GM12878 (cell line): ENCODE results near the gene DHX30. TPM values are rescaled to one million over a fixed set of nuclear protein-coding genes. Genes with fewer than 3 reads are reported as not detected.

Source experiments
- ATAC-seq: fragments of 200-7000 bp; cut with Tn5 transposase; 3 replicates; pipeline ENCODE4 v1.9.1; 2020; ENCODE audit warnings: mild to moderate bottlenecking, moderate library complexity
- BruUV-seq: library from RNA; stranded (reverse); fragments of 400-500 nt; replicated peaks from 2 replicates; lab custom pipeline; 2021; lab: Mats Ljungman, UMichigan
- CTCF ChIA-PET: fragments of 300-600 bp; sonication (Branson Sonifier 250); formaldehyde crosslinking; extraction: SDS; loops from one replicate; lab custom pipeline; 2021; ENCODE audit warnings: inconsistent platforms; lab: Yijun Ruan, JAX
- POLR2A ChIA-PET: fragments of 350-600 bp; formaldehyde crosslinking; extraction: SDS; loops from one replicate; lab custom pipeline; 2021; ENCODE audit warnings: inconsistent platforms; lab: Charles Lee
- RAD21 ChIA-PET: fragments of 300-600 bp; sonication (Branson Sonifier 250); formaldehyde crosslinking; loops from one replicate; lab custom pipeline; 2023; ENCODE audit warnings: antibody characterized with exemption; ENCODE audit not compliant: unreplicated experiment; lab: Charles Lee
- SMC1A ChIA-PET: fragments of 300-600 bp; sonication (Branson Sonifier 250); formaldehyde crosslinking; loops from one replicate; lab custom pipeline; 2023; ENCODE audit not compliant: unreplicated experiment, uncharacterized antibody; lab: Charles Lee
- DNase-seq: peaks from one replicate; pipeline ENCODE4 v3.0.0-alpha.2; 2011; ENCODE audit warnings: low read depth, low spot score
- FAIRE-seq: peaks from 3 replicates; lab custom pipeline; 2011; peaks lifted over from hg19 to GRCh38; lab: Jason Lieb, UNC
- H2AFZ ChIP-seq: 2 replicates; pipeline ENCODE4 v1.6.0; 2011; ENCODE audit warnings: low read depth, low read length, control low read depth; ENCODE audit not compliant: control insufficient read depth
- H3K27ac ChIP-seq: 2 replicates; pipeline ENCODE4 v1.5.1; 2011; ENCODE audit warnings: control low read depth; ENCODE audit not compliant: control insufficient read depth, insufficient read depth
- H3K27me3 ChIP-seq, 2 experiments: replicated peaks in 1 of 2; 2 replicates each; pipeline versions ENCODE4 v1.6.0 to v1.6.1; 2011; ENCODE audit warnings: low read length in 1 of 2; ENCODE audit not compliant: control insufficient read depth in 2 of 2, insufficient read depth in 2 of 2
- H3K36me3 ChIP-seq, 2 experiments: 2 replicates each; pipeline ENCODE4 v1.5.1; 2011; ENCODE audit warnings: low read length in 1 of 2; ENCODE audit not compliant: control insufficient read depth in 2 of 2, insufficient read depth in 2 of 2
- H3K4me1 ChIP-seq: 2 replicates; pipeline ENCODE4 v1.6.1; 2011; ENCODE audit warnings: mild to moderate bottlenecking, low read length, moderate library complexity, mixed read lengths; ENCODE audit not compliant: control insufficient read depth, insufficient read depth
- H3K4me2 ChIP-seq: 2 replicates; pipeline ENCODE4 v1.6.0; 2011; ENCODE audit warnings: control low read depth; ENCODE audit not compliant: control insufficient read depth, insufficient read depth
- H3K4me3 ChIP-seq: fragments of 200-600 bp; sonication (generic); 2 replicates; pipeline ENCODE4 v1.5.1; 2016
- H3K79me2 ChIP-seq: 2 replicates; pipeline ENCODE4 v1.6.0; 2011; ENCODE audit warnings: low read length; ENCODE audit not compliant: control insufficient read depth, insufficient read depth
- H3K9ac ChIP-seq: 2 replicates; pipeline ENCODE4 v1.8.0; 2011; ENCODE audit warnings: low read length, control low read depth, mixed read lengths; ENCODE audit not compliant: control insufficient read depth, insufficient read depth
- H3K9me3 ChIP-seq: replicated peaks from 3 replicates; pipeline ENCODE4 v1.5.1; 2011; ENCODE audit warnings: mild to moderate bottlenecking, low read length; ENCODE audit not compliant: control insufficient read depth, insufficient read depth
- H4K20me1 ChIP-seq: 2 replicates; pipeline ENCODE4 v1.6.0; 2011; ENCODE audit not compliant: control insufficient read depth, insufficient read depth
- ATF7 ChIP-seq: fragments of 450-650 bp; IDR thresholded peaks from 2 replicates; pipeline ENCODE4 v1.6.1; 2016; ENCODE audit warnings: low read depth, mild to moderate bottlenecking
- CBX5 ChIP-seq: sonication (generic); IDR thresholded peaks from 2 replicates; pipeline ENCODE4 v1.6.1; 2016; ENCODE audit warnings: low read depth, moderate library complexity, mild to moderate bottlenecking, inconsistent platforms
- ETV6 ChIP-seq, 2 experiments: fragments of 450-650 bp in 1 of 2; IDR thresholded peaks in 1 of 2; conservative IDR thresholded peaks in 1 of 2; 2 replicates each; pipeline ENCODE4 v1.6.1; 2014; ENCODE audit warnings: antibody characterized with exemption in 1 of 2, borderline replicate concordance in 1 of 2, low read depth in 1 of 2, mild to moderate bottlenecking in 1 of 2, moderate library complexity in 1 of 2
- NFIC ChIP-seq: IDR thresholded peaks from 2 replicates; pipeline ENCODE4 v1.6.1; 2012; ENCODE audit warnings: low read depth, mild to moderate bottlenecking, inconsistent platforms, low read length, moderate library complexity
- PML ChIP-seq: IDR thresholded peaks from 2 replicates; pipeline ENCODE4 v1.6.1; 2012; ENCODE audit warnings: low read length, inconsistent platforms
- POLR2A ChIP-seq: IDR thresholded peaks from 2 replicates; pipeline ENCODE4 v1.6.1; 2011; ENCODE audit warnings: low read depth, mild to moderate bottlenecking, low read length
- RELA ChIP-seq: fragments of 450-650 bp; IDR thresholded peaks from 2 replicates; pipeline ENCODE4 v1.8.0; 2014; ENCODE audit warnings: borderline replicate concordance; ENCODE audit not compliant: partially characterized antibody
- SIN3A ChIP-seq: IDR thresholded peaks from 2 replicates; pipeline ENCODE4 v1.6.1; 2012; ENCODE audit warnings: low read depth, low read length, improper control_type of control experiment
- TAF1 ChIP-seq: IDR thresholded peaks from 2 replicates; pipeline ENCODE4 v1.6.1; 2011; ENCODE audit warnings: mild to moderate bottlenecking, low read depth, low read length, borderline replicate concordance
- ZNF622 ChIP-seq: fragments of 450-650 bp; IDR thresholded peaks from 2 replicates; pipeline ENCODE4 v1.6.1; 2017; ENCODE audit warnings: mild to moderate bottlenecking, inconsistent platforms
- WGBS: methylation state at CpG from one replicate; pipeline ENCODE4 v1.1.6; 2016; ENCODE audit warnings: low lambda C conversion rate; ENCODE audit not compliant: insufficient replicate concordance, insufficient coverage; ENCODE audit errors: missing lambda C conversion rate; 5-methylcytosine and 5-hydroxymethylcytosine counted together
- in situ Hi-C: fragments of 300-500 bp; cut with MboI; formaldehyde crosslinking; loops from 9 replicates; pipeline ENCODE4 v1.14.3; 2018; ENCODE audit warnings: mixed read lengths
- intact Hi-C: fragments of 100-400 bp; cut with micrococcal nuclease; formaldehyde crosslinking; loops from one replicate; pipeline ENCODE4 v1.14.2; 2022; ENCODE audit not compliant: unreplicated experiment
- polyA plus RNA-seq, 11 experiments: library from polyadenylated mRNA; depleted of rRNA in 4 of 11; unstranded in 6 of 11; stranded (reverse) in 5 of 11; fragments of >200 nt; fragmentation: Nextera tagmentation in 4 of 11; fragmentation: Illumina TruSeq in 1 of 11; extraction: Ambion mirVana in 4 of 11; extraction: Trizol in 1 of 11; gene quantifications; 1 replicate in 1 of 11; 2 replicates in 10 of 11; pipeline versions ENCODE4 v1.2.1 to v1.2.3, GENCODE V29; 2011 to 2016; ENCODE audit warnings: inconsistent platforms in 2 of 11, missing spikeins in 2 of 11, low read depth in 1 of 11
- total RNA-seq, 4 experiments: library from RNA; depleted of rRNA in 3 of 4; stranded (reverse); fragments of >200 nt in 3 of 4; fragmentation: Illumina TruSeq in 1 of 4; extraction: Trizol in 1 of 4; gene quantifications; 2 replicates each; pipeline versions ENCODE4 v1.2.1 to v1.2.3, GENCODE V29; 2013 to 2021
- TF ChIP-seq, protein P1 (sequence below): IDR thresholded peaks from 2 replicates; pipeline ENCODE4 v1.6.1; 2011; ENCODE audit warnings: borderline replicate concordance, low read depth, mild to moderate bottlenecking, moderate library complexity, mixed read lengths, low read length; ENCODE audit not compliant: insufficient read depth; ENCODE audit errors: extremely low read length
- TF ChIP-seq, protein P2 (sequence below): fragments of 150-350 bp; IDR thresholded peaks from 2 replicates; pipeline ENCODE4 v1.6.1; 2014; ENCODE audit warnings: mild to moderate bottlenecking, low read depth, low read length
- TF ChIP-seq, protein P3 (sequence below): IDR thresholded peaks from 2 replicates; pipeline ENCODE4 v1.6.1; 2011; ENCODE audit warnings: mild to moderate bottlenecking, low read depth, low read length, moderate library complexity; ENCODE audit not compliant: insufficient replicate concordance
- TF ChIP-seq, protein P4 (sequence below): IDR thresholded peaks from 2 replicates; pipeline ENCODE4 v1.6.1; 2012; ENCODE audit warnings: low read depth, low read length, improper control_type of control experiment
- TF ChIP-seq, protein P5 (sequence below), 3 experiments: IDR thresholded peaks in 2 of 3; conservative IDR thresholded peaks in 1 of 3; 2 replicates each; pipeline ENCODE4 v1.5.1; 2011; ENCODE audit warnings: low read depth in 3 of 3, low read length in 3 of 3, mild to moderate bottlenecking in 3 of 3, control low read depth in 2 of 3, moderate library complexity in 2 of 3, inconsistent platforms in 1 of 3, mixed read lengths in 1 of 3; ENCODE audit not compliant: control insufficient read depth in 2 of 3, insufficient read depth in 1 of 3; ENCODE audit errors: extremely low read depth in 1 of 3

The DHX30 gene
- total and polyA plus RNA-seq, 10 of the 15 experiments (the other 5 are each of a cell fraction or from before 2014, with no cell fraction given) = 9.5 to 75.3 (median 47.8) TPM

DNA sequence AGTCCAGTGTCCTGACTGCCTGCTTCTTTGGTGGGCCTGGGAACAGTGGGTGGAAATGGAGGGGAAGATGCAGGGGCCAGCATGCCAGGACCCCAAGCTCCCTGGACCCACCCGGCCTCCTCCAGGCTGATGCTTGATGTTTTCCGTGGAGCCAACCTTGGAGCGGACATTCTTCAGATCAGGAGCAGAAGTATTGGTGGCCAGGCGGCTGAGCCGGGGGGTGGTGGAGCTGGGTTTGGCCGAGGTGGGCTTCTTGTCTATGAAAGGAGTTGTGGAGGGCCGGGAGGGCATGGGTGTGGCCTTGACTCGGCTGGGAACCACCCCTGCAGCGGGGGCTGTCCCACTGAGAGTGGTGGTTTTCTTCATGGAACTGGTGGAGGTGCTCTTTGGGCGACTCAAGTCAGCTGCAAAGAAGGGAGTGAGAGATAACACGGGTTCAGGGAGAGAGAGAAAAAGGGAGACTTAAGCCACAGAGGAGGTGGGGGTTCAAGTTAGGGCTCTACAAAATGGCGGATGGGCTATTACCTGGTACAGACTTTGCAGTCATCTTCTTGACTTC lies 67.8 kb downstream of the DHX30 start:
- H3K4me2 ChIP-seq = no peak overlapping the region
- ChIA-PET RAD21 (no interaction called here), CTCF (no interaction called here), POLR2A (no interaction called here), SMC1A (no interaction called here)
- FAIRE-seq = no peak
- WGBS = 92% methylated on average over 12 of the region's 12 CpGs
- peaks cover 26 to 36% of the 10 kb centered on the region in 2 experiments for H3K36me3 ChIP-seq
- H3K9me3 ChIP-seq = no peaks in the 10 kb centered on the region
- no peak for ATAC-seq
- no TSS peak for BruUV-seq
- in situ Hi-C loops = no loop called here
- no peaks in the 10 kb centered on the region for H3K79me2 ChIP-seq
- no peaks in the 10 kb centered on the region for H4K20me1 ChIP-seq
- H2AFZ ChIP-seq = no peak overlapping the region
- H3K4me3 ChIP-seq = no peak overlapping the region
- intact Hi-C loops = no loop called here
- DNase-seq = no peak
- H3K27me3 ChIP-seq = no peaks in the 10 kb centered on the region
- TF ChIP-seq, protein P1, sequence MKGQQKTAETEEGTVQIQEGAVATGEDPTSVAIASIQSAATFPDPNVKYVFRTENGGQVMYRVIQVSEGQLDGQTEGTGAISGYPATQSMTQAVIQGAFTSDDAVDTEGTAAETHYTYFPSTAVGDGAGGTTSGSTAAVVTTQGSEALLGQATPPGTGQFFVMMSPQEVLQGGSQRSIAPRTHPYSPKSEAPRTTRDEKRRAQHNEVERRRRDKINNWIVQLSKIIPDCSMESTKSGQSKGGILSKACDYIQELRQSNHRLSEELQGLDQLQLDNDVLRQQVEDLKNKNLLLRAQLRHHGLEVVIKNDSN = no peak
- no peak for TF ChIP-seq RELA
- no peak for TF ChIP-seq ZNF622
- TF ChIP-seq, protein P2, sequence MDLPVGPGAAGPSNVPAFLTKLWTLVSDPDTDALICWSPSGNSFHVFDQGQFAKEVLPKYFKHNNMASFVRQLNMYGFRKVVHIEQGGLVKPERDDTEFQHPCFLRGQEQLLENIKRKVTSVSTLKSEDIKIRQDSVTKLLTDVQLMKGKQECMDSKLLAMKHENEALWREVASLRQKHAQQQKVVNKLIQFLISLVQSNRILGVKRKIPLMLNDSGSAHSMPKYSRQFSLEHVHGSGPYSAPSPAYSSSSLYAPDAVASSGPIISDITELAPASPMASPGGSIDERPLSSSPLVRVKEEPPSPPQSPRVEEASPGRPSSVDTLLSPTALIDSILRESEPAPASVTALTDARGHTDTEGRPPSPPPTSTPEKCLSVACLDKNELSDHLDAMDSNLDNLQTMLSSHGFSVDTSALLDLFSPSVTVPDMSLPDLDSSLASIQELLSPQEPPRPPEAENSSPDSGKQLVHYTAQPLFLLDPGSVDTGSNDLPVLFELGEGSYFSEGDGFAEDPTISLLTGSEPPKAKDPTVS = no peak
- no peak for TF ChIP-seq ETV6 (conservative IDR thresholded peaks at IDR 0.05 in 1 of 2, IDR thresholded peaks at IDR 0.05 in 1 of 2; ENCODE audit: borderline replicate concordance in 1 of 2, low read depth in 1 of 2)
- TF ChIP-seq PML = no peak
- no peak for TF ChIP-seq TAF1
- TF ChIP-seq, protein P3, sequence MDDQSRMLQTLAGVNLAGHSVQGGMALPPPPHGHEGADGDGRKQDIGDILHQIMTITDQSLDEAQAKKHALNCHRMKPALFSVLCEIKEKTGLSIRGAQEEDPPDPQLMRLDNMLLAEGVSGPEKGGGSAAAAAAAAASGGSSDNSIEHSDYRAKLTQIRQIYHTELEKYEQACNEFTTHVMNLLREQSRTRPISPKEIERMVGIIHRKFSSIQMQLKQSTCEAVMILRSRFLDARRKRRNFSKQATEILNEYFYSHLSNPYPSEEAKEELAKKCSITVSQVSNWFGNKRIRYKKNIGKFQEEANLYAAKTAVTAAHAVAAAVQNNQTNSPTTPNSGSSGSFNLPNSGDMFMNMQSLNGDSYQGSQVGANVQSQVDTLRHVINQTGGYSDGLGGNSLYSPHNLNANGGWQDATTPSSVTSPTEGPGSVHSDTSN = no peak
- TF ChIP-seq, protein P4, sequence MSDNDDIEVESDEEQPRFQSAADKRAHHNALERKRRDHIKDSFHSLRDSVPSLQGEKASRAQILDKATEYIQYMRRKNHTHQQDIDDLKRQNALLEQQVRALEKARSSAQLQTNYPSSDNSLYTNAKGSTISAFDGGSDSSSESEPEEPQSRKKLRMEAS = no peak
- no peak for TF ChIP-seq POLR2A
- no peak for TF ChIP-seq SIN3A
- TF ChIP-seq NFIC = no peak
- TF ChIP-seq, protein P5, sequence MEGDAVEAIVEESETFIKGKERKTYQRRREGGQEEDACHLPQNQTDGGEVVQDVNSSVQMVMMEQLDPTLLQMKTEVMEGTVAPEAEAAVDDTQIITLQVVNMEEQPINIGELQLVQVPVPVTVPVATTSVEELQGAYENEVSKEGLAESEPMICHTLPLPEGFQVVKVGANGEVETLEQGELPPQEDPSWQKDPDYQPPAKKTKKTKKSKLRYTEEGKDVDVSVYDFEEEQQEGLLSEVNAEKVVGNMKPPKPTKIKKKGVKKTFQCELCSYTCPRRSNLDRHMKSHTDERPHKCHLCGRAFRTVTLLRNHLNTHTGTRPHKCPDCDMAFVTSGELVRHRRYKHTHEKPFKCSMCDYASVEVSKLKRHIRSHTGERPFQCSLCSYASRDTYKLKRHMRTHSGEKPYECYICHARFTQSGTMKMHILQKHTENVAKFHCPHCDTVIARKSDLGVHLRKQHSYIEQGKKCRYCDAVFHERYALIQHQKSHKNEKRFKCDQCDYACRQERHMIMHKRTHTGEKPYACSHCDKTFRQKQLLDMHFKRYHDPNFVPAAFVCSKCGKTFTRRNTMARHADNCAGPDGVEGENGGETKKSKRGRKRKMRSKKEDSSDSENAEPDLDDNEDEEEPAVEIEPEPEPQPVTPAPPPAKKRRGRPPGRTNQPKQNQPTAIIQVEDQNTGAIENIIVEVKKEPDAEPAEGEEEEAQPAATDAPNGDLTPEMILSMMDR (IDR thresholded peaks at IDR 0.05 in 2 of 3, conservative IDR thresholded peaks at IDR 0.05 in 1 of 3; ENCODE audit: control insufficient read depth in 2 of 3, extremely low read depth in 1 of 3, insufficient read depth in 1 of 3, low read depth in 3 of 3, low read length in 3 of 3) = no peak
- TF ChIP-seq ATF7 = no peak
- TF ChIP-seq CBX5 = no peak
- H3K9ac ChIP-seq = no peak overlapping the region
- H3K4me1 ChIP-seq = no peaks in the 10 kb centered on the region
- H3K27ac ChIP-seq = no peak overlapping the region
